ENCODE data around the gene EGFLAM. TPM values are rescaled to one million over a fixed set of nuclear protein-coding genes. Genes with fewer than 3 reads are reported as not detected.

The EGFLAM gene
- total RNA-seq, 1 donor from 2014 or later: 0.69 TPM

DNA sequence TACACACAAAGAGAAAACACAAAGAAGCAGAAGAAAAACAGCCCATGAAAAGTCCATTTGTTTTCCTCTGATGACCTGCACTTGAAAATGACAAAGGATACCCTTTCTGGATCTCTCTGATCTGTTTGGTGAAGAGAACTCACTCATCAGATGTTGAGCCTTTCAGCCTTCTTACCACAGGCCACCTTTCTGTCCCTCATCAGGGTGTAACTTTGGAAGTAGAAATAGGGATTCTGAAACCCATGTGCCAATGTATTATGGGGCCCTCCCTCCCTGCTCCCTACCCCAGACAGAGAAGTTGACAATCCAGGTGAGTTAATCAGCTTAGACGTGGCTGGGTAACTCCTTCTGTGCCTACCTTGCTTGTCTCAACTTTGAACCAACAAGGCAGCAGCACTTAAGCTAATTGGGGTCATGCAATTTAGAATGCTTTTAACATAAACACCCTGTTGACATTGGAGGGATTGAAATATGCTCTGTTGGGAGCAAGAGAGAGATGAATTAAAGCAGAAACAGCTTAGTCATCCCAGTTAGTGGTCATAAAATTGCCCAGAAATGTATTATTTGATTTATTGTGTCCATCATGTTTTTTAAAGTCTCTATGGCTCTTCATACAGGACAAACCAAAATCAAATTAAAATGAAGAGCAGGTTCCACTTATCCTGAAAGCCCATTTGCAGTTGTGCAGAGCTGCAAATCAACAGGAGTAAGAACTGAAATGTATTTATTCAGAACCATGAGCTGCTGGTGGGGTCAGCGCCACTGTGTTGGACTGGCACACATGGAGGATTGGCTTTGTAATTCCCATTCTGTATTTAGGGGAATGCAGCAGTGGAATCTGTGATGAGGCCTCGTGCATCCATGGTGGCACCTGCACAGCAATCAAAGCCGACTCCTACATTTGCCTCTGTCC, 166.0 kb downstream of the EGFLAM start:
- DNase-seq (ENCODE audit: low spot score, unreplicated experiment): no peak
- H3K27me3 Mint-ChIP-seq: peaks cover 8% of the 10 kb centered on the region
- H3K27ac Mint-ChIP-seq: no peak overlapping the region
- H3K4me3 Mint-ChIP-seq (ENCODE audit: low read depth): no peak overlapping the region
- TF ChIP-seq, protein P1, sequence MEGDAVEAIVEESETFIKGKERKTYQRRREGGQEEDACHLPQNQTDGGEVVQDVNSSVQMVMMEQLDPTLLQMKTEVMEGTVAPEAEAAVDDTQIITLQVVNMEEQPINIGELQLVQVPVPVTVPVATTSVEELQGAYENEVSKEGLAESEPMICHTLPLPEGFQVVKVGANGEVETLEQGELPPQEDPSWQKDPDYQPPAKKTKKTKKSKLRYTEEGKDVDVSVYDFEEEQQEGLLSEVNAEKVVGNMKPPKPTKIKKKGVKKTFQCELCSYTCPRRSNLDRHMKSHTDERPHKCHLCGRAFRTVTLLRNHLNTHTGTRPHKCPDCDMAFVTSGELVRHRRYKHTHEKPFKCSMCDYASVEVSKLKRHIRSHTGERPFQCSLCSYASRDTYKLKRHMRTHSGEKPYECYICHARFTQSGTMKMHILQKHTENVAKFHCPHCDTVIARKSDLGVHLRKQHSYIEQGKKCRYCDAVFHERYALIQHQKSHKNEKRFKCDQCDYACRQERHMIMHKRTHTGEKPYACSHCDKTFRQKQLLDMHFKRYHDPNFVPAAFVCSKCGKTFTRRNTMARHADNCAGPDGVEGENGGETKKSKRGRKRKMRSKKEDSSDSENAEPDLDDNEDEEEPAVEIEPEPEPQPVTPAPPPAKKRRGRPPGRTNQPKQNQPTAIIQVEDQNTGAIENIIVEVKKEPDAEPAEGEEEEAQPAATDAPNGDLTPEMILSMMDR (IDR thresholded peaks at IDR 0.05; ENCODE audit: unreplicated experiment): no peak
- no peaks in the 10 kb centered on the region for H3K9me3 Mint-ChIP-seq (ENCODE audit: low read depth)
- H3K4me1 Mint-ChIP-seq (ENCODE audit: low read depth): peaks cover 2% of the 10 kb centered on the region
- no peaks in the 10 kb centered on the region for H3K36me3 Mint-ChIP-seq (ENCODE audit: insufficient read depth)

GRCh38 chr5:38426490-38426889, 168.1 kb downstream of the EGFLAM start:
- peaks cover 6% of the 10 kb centered on the region for H3K27me3 Mint-ChIP-seq
- no peak for DNase-seq (ENCODE audit: low spot score, unreplicated experiment)
- H3K9me3 Mint-ChIP-seq (ENCODE audit: low read depth): no peaks in the 10 kb centered on the region
- TF ChIP-seq, protein P1 (IDR thresholded peaks at IDR 0.05; ENCODE audit: unreplicated experiment): no peak
- no peaks in the 10 kb centered on the region for H3K36me3 Mint-ChIP-seq (ENCODE audit: insufficient read depth)
- no peak overlapping the region for H3K4me3 Mint-ChIP-seq (ENCODE audit: low read depth)
- peaks cover 2% of the 10 kb centered on the region for H3K4me1 Mint-ChIP-seq (ENCODE audit: low read depth)
- peak overlapping the region; percentile 59 for H3K27ac Mint-ChIP-seq

DNA sequence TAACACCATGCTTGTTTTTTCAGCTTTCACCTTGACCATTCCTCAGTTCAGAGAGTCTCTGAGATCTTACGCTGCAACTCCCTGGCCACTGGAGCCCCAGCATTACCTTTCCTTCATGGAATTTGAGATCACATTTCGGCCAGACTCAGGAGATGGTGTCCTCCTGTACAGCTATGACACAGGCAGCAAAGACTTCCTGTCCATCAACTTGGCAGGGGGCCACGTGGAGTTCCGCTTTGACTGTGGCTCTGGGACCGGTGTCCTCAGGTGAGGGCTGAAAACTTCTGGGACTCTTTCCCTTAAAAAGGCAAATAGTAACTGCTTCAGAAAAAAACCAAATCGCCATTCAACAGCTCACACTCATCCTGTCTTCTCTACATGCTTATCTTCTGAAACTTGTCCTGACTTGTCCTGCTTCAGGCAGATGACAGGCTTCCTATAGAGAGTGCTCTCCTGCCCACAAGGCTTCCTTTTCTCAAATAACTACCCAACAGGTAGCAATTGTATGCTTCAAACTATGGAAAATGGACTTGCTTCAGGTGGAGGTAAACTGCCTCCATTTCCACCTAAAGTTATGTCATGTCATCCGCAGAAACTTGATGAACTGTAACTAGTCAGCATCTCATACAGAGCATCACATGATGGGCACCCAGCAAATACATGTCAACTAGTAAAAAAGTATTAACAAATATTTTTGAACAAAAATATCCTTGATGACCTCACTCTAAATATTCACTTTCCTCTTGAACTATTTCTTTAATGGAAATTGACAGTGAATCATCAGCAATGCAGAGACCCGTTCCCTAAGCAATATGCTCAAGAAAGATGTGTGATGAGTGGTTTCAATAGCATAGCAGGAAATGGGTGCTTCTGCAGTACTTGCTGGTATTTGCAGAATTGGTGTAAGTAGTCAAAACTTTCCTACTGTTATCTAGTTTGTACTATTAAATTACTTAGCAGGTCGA, 168.9 kb downstream of the EGFLAM start:
- Mint-ChIP-seq H3K36me3 (ENCODE audit: insufficient read depth) (no peaks in the 10 kb centered on the region), H3K9me3 (ENCODE audit: low read depth) (no peaks in the 10 kb centered on the region), H3K27ac (no peak overlapping the region), H3K4me3 (ENCODE audit: low read depth) (no peak overlapping the region), H3K4me1 (ENCODE audit: low read depth) (no peaks in the 10 kb centered on the region), H3K27me3 (peaks cover 5% of the 10 kb centered on the region)
- TF ChIP-seq, protein P1 (IDR thresholded peaks at IDR 0.05; ENCODE audit: unreplicated experiment): no peak
- DNase-seq (ENCODE audit: low spot score, unreplicated experiment): no peak

GRCh38 chr5:38431242-38431853, 173.0 kb downstream of the EGFLAM start:
- Mint-ChIP-seq H3K9me3 (ENCODE audit: low read depth) (no peaks in the 10 kb centered on the region), H3K27ac (no peak overlapping the region), H3K4me3 (ENCODE audit: low read depth) (no peak overlapping the region), H3K36me3 (ENCODE audit: insufficient read depth) (no peaks in the 10 kb centered on the region), H3K4me1 (ENCODE audit: low read depth) (peaks cover 2% of the 10 kb centered on the region), H3K27me3 (peaks cover 5% of the 10 kb centered on the region)
- TF ChIP-seq, protein P1 (IDR thresholded peaks at IDR 0.05; ENCODE audit: unreplicated experiment): no peak
- DNase-seq (ENCODE audit: low spot score, unreplicated experiment): no peak
